ENCODE data around the gene C22orf31.

- TF ChIP-seq CTCF (IDR thresholded peaks at IDR 0.05; ENCODE audit: insufficient read depth, low read length, poor library complexity, severe bottlenecking) = no peak
- TF ChIP-seq EZH2phosphoT487 (conservative IDR thresholded peaks at IDR 0.05; ENCODE audit: low read length) = no peak
Observed at GRCh38 chr22:29014293-29014692, 47.3 kb downstream of the C22orf31 start.

All from SU-DHL-6 (cell line).